Smooth muscle cell (in vitro differentiated cells): ENCODE data around the gene TEP1. TPM values are rescaled to one million over a fixed set of nuclear protein-coding genes. Genes with fewer than 3 reads are reported as not detected.

Experiments
- DNase-seq: peaks from one replicate; lab custom pipeline; 2025; ENCODE audit not compliant: unreplicated experiment; lab: John Stamatoyannopoulos, UW
- H2AFZ ChIP-seq: fragments of 200-600 bp; sonication (generic); 2 replicates; pipeline ENCODE4 v1.6.0; 2016; ENCODE audit warnings: antibody characterized with exemption, low read depth, mild to moderate bottlenecking
- H3F3A ChIP-seq: fragments of 200-600 bp; sonication (generic); 2 replicates; pipeline ENCODE4 v1.6.0; 2017; ENCODE audit warnings: antibody characterized with exemption, low read depth
- H3K27ac ChIP-seq: fragments of 200-600 bp; sonication (generic); 2 replicates; pipeline ENCODE4 v1.5.1; 2016; ENCODE audit warnings: low read depth, mild to moderate bottlenecking
- H3K27me3 ChIP-seq: fragments of 200-600 bp; sonication (generic); 2 replicates; pipeline ENCODE4 v1.6.1; 2016; ENCODE audit warnings: low read depth, mild to moderate bottlenecking
- H3K36me3 ChIP-seq: fragments of 200-600 bp; sonication (generic); 2 replicates; pipeline ENCODE4 v1.5.1; 2016; ENCODE audit warnings: low read depth
- H3K4me1 ChIP-seq: fragments of 200-600 bp; sonication (generic); 2 replicates; pipeline ENCODE4 v1.5.1; 2016; ENCODE audit warnings: low read depth
- H3K4me2 ChIP-seq: fragments of 200-600 bp; sonication (generic); 2 replicates; pipeline ENCODE4 v1.6.0; 2016; ENCODE audit warnings: mild to moderate bottlenecking
- H3K4me3 ChIP-seq: fragments of 200-600 bp; sonication (generic); 2 replicates; pipeline ENCODE4 v1.5.1; 2016; ENCODE audit warnings: mild to moderate bottlenecking
- H3K79me2 ChIP-seq: fragments of 200-600 bp; sonication (generic); 2 replicates; pipeline ENCODE4 v1.6.0; 2016; ENCODE audit warnings: low read depth, mild to moderate bottlenecking
- H3K9ac ChIP-seq: fragments of 200-600 bp; sonication (generic); 2 replicates; pipeline ENCODE4 v1.6.0; 2016; ENCODE audit warnings: low read depth
- H3K9me3 ChIP-seq: fragments of 200-600 bp; sonication (generic); replicated peaks from 2 replicates; pipeline ENCODE4 v1.5.1; 2016; ENCODE audit warnings: low read depth
- H4K20me1 ChIP-seq: fragments of 200-600 bp; sonication (generic); 2 replicates; pipeline ENCODE4 v1.6.0; 2016; ENCODE audit warnings: low read depth
- CTCF ChIP-seq: fragments of 200-600 bp; sonication (generic); IDR thresholded peaks from 2 replicates; pipeline ENCODE4 v1.5.1; 2017; ENCODE audit warnings: borderline replicate concordance, mild to moderate bottlenecking, antibody characterized with exemption; ENCODE audit not compliant: insufficient read depth, poor library complexity, severe bottlenecking
- WGBS: methylation state at CpG from one replicate; pipeline ENCODE4 v1.1.7; 2016; ENCODE audit warnings: low lambda C conversion rate; 5-methylcytosine and 5-hydroxymethylcytosine counted together
- polyA plus RNA-seq: library from polyadenylated mRNA; unstranded; fragments of >200 nt; fragmentation: Nextera tagmentation; extraction: Ambion mirVana; gene quantifications from 2 replicates; pipeline ENCODE4 v1.2.1, GENCODE V29; 2016
- total RNA-seq: library from RNA; depleted of rRNA; stranded (reverse); fragments of >200 nt; gene quantifications from 2 replicates; pipeline ENCODE4 v1.2.3, GENCODE V29; 2014

Gene TEP1
- total and polyA plus RNA-seq, 2 experiments from 2014 or later, result 4.0 to 10.3 TPM

DNA sequence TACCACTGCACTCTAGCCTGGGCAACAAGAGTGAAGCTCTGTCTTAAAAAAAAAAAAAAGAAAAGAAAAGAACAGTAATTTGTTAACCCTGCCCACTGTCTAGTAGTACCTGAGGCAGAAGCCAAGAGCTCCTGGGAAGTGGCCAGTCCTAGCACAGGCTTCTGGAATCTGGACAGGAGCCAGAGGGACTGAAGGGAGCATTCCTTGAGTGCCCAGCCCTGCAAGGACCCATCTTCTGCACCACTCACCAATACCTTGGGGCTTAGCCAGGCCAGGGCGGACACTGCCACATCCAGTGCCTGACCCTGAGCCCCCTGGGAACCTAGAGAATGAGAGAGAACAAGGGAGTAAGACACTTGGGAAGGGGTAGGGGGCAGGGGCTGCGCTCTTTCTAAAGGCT is 36.1 kb downstream of the TEP1 start:
- Histone ChIP-seq H3K79me2 (no peaks in the 10 kb centered on the region), H3K4me2 (no peak overlapping the region), H3K4me3 (no peak overlapping the region), H2AFZ (no peak overlapping the region), H3K9ac (no peak overlapping the region), H3K36me3 (peaks cover 13% of the 10 kb centered on the region), H3K9me3 (no peaks in the 10 kb centered on the region), H3K27ac (no peak overlapping the region), H3K27me3 (no peaks in the 10 kb centered on the region), H3F3A (no peaks in the 10 kb centered on the region), H4K20me1 (no peaks in the 10 kb centered on the region), H3K4me1 (no peaks in the 10 kb centered on the region)
- no peak for DNase-seq
- 95% methylated on average over 2 of the region's 2 CpGs for WGBS
- no peak for TF ChIP-seq CTCF

DNA sequence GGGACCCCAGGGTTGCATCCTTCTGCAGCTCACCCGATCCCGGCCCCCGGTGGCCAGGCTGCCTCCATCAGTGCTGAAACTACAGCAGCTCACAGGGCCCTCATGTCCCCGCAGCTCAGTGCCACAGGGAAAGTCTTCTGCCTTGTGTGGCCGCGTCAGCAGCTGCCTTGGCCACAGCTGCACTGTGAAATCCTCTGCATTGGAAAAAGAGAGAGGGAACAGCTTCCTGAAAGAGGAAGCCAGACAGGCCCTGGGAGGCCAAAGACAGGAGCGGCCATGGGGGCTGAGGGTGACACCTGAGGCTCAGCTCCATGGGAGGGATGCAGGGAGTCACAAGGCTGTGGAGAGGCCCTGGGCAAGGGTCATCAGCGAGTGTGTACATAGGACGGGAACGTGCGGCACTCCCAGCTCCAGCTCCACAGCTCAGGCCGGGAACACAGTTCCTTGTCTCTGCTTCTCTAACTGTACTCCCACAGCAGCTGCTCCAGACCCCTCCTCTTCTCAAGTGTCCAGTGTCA is 37.2 kb downstream of the TEP1 start:
- H3K27me3 ChIP-seq, result no peaks in the 10 kb centered on the region
- no peaks in the 10 kb centered on the region for H3K79me2 ChIP-seq
- H3K4me2 ChIP-seq, result no peak overlapping the region
- no peaks in the 10 kb centered on the region for H3K9me3 ChIP-seq
- 96% methylated on average over 12 of the region's 12 CpGs for whole genome bisulfite sequencing
- no peak for DNase-seq
- no peaks in the 10 kb centered on the region for H4K20me1 ChIP-seq
- H3K27ac ChIP-seq, result no peak overlapping the region
- no peak overlapping the region for H2AFZ ChIP-seq
- TF ChIP-seq CTCF, result no peak
- H3F3A ChIP-seq, result no peaks in the 10 kb centered on the region
- no peak overlapping the region for H3K4me3 ChIP-seq
- no peaks in the 10 kb centered on the region for H3K4me1 ChIP-seq
- H3K9ac ChIP-seq, result no peak overlapping the region
- peaks cover 21% of the 10 kb centered on the region for H3K36me3 ChIP-seq

GRCh38 chr14:20375471-20375870 is 37.8 kb downstream of the TEP1 start:
- no peaks in the 10 kb centered on the region for H3K79me2 ChIP-seq
- no peak overlapping the region for H3K27ac ChIP-seq
- DNase-seq, result no peak
- H3K9ac ChIP-seq, result no peak overlapping the region
- H3K4me1 ChIP-seq, result no peaks in the 10 kb centered on the region
- H3K9me3 ChIP-seq, result no peaks in the 10 kb centered on the region
- H3K36me3 ChIP-seq, result peaks cover 28% of the 10 kb centered on the region
- no peak overlapping the region for H2AFZ ChIP-seq
- H4K20me1 ChIP-seq, result no peaks in the 10 kb centered on the region
- H3K27me3 ChIP-seq, result no peaks in the 10 kb centered on the region
- H3K4me3 ChIP-seq, result no peak overlapping the region
- H3K4me2 ChIP-seq, result no peak overlapping the region
- 92% methylated on average over 3 of the region's 3 CpGs for WGBS
- no peaks in the 10 kb centered on the region for H3F3A ChIP-seq
- no peak for TF ChIP-seq CTCF

DNA sequence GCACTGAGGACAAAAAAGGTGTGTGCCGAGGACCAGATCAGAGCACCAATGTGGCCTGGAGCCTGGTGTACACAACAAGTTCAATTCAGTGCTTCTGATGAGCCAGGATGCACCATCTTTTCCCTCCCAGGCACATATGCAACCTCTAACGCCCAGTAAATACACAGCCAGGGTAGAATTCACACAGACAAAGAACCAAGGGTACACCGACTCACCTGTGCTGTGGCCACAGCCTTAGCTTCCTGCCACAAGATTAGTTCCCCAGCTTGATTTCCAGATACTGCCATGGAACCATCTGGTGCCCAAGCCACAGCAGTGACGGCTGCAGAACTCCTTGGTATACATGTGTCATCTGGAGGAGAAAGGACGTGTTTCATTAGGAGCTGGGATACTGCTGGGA is 40.5 kb downstream of the TEP1 start:
- no peaks in the 10 kb centered on the region for H3F3A ChIP-seq
- DNase-seq, result no peak
- no peak for TF ChIP-seq CTCF
- H3K27ac ChIP-seq, result no peak overlapping the region
- H4K20me1 ChIP-seq, result no peaks in the 10 kb centered on the region
- H3K79me2 ChIP-seq, result no peaks in the 10 kb centered on the region
- WGBS, result 82% methylated on average over 5 of the region's 5 CpGs
- no peak overlapping the region for H3K4me3 ChIP-seq
- no peak overlapping the region for H2AFZ ChIP-seq
- H3K4me1 ChIP-seq, result no peaks in the 10 kb centered on the region
- H3K27me3 ChIP-seq, result no peaks in the 10 kb centered on the region
- H3K9me3 ChIP-seq, result no peaks in the 10 kb centered on the region
- no peak overlapping the region for H3K9ac ChIP-seq
- H3K36me3 ChIP-seq, result peaks cover 27% of the 10 kb centered on the region
- H3K4me2 ChIP-seq, result no peak overlapping the region
